ENCODE results near the gene SMPX. TPM values are rescaled to one million over a fixed set of nuclear protein-coding genes. Genes with fewer than 3 reads are reported as not detected.

SMPX gene
- total and polyA plus RNA-seq, 2 experiments from 2014 or later = not detected

- Histone ChIP-seq H3K36me3 (ENCODE audit: insufficient read depth) (no peaks in the 10 kb centered on the region), H3K79me2 (replicated peaks; ENCODE audit: insufficient read depth) (no peaks in the 10 kb centered on the region), H3F3A (replicated peaks; ENCODE audit: low read depth) (no peaks in the 10 kb centered on the region), H3K4me1 (ENCODE audit: insufficient read depth) (no peaks in the 10 kb centered on the region), H3K9me2 (ENCODE audit: insufficient read depth) (no peaks in the 10 kb centered on the region), H3K27me3 (ENCODE audit: insufficient read depth) (no peaks in the 10 kb centered on the region), H3K4me2 (no peak overlapping the region), H3K4me3 (no peak overlapping the region), H2AFZ (no peak overlapping the region), H3K27ac (ENCODE audit: low read depth) (no peak overlapping the region), H4K20me1 (replicated peaks; ENCODE audit: insufficient read depth) (no peaks in the 10 kb centered on the region)
- TF ChIP-seq CTCF (conservative IDR thresholded peaks at IDR 0.05; ENCODE audit: low read depth in 2 of 2) (0 out of 4 replicates have a peak, but pooled peaks of 1 of the 2 experiments have one; percentile 10), ZNF331 (CRISPR knock-in tag; IDR thresholded peaks at IDR 0.05; ENCODE audit: low read depth) (no peak), CREB1 (CRISPR knock-in tag; IDR thresholded peaks at IDR 0.05; ENCODE audit: low read depth) (no peak), NANOG (IDR thresholded peaks at IDR 0.05; ENCODE audit: borderline replicate concordance) (no peak), POLR2AphosphoS5 (IDR thresholded peaks at IDR 0.05; ENCODE audit: low read depth) (no peak)
- Mint-ChIP-seq H3K4me3 (no peak overlapping the region), H3K27ac (no peak overlapping the region), H3K36me3 (ENCODE audit: low read depth) (no peaks in the 10 kb centered on the region), H3K4me1 (peaks cover 11% of the 10 kb centered on the region; the same call in 2 of the 3 replicates), H3K9me3 (no peaks in the 10 kb centered on the region), H3K27me3 (ENCODE audit: insufficient read depth, low read depth, poor library complexity) (peaks cover 1% of the 10 kb centered on the region)
- DNase-seq (ENCODE audit: low spot score) (no peak), ATAC-seq (no peak)
Observed at GRCh38 chrX:21758488-21758887, 572 bp upstream of the SMPX start.

GRCh38 chrX:21756785-21757529, 959 bp downstream of the SMPX start:
- Mint-ChIP-seq H3K27me3 (ENCODE audit: insufficient read depth, low read depth, poor library complexity) (peaks cover 1% of the 10 kb centered on the region), H3K4me1 (peaks cover 11% of the 10 kb centered on the region; the same call in 2 of the 3 replicates), H3K4me3 (no peak overlapping the region), H3K36me3 (ENCODE audit: low read depth) (no peaks in the 10 kb centered on the region), H3K9me3 (no peaks in the 10 kb centered on the region), H3K27ac (no peak overlapping the region; the same call in 1 of the 2 replicates)
- Histone ChIP-seq H3K36me3 (ENCODE audit: insufficient read depth) (no peaks in the 10 kb centered on the region), H3K27me3 (ENCODE audit: insufficient read depth) (no peaks in the 10 kb centered on the region), H4K20me1 (replicated peaks; ENCODE audit: insufficient read depth) (no peaks in the 10 kb centered on the region), H3K4me2 (no peak overlapping the region), H3K9me2 (ENCODE audit: insufficient read depth) (no peaks in the 10 kb centered on the region), H3K27ac (ENCODE audit: low read depth) (no peak overlapping the region), H3K4me1 (ENCODE audit: insufficient read depth) (no peaks in the 10 kb centered on the region), H3K79me2 (replicated peaks; ENCODE audit: insufficient read depth) (no peaks in the 10 kb centered on the region), H3F3A (replicated peaks; ENCODE audit: low read depth) (no peaks in the 10 kb centered on the region), H2AFZ (no peak overlapping the region), H3K4me3 (no peak overlapping the region)
- TF ChIP-seq ZNF462 (CRISPR knock-in tag; IDR thresholded peaks at IDR 0.05) = no peak
- TF ChIP-seq ZNF114 (CRISPR knock-in tag; IDR thresholded peaks at IDR 0.05) = no peak
- no peak for TF ChIP-seq CREB1 (CRISPR knock-in tag; IDR thresholded peaks at IDR 0.05; ENCODE audit: low read depth)
- no peak for TF ChIP-seq EZH2phosphoT487 (IDR thresholded peaks at IDR 0.05; ENCODE audit: unreplicated experiment)
- peak in 1 of 2 experiments; percentile 19; a peak in 1 of 4 replicates for TF ChIP-seq CTCF (conservative IDR thresholded peaks at IDR 0.05; ENCODE audit: low read depth in 2 of 2)
- no peak for TF ChIP-seq ETS1 (IDR thresholded peaks at IDR 0.05)
- DNase-seq (ENCODE audit: low spot score) (no peak), ATAC-seq (no peak)
